ENCODE measurements around the gene IFT88.

DNA sequence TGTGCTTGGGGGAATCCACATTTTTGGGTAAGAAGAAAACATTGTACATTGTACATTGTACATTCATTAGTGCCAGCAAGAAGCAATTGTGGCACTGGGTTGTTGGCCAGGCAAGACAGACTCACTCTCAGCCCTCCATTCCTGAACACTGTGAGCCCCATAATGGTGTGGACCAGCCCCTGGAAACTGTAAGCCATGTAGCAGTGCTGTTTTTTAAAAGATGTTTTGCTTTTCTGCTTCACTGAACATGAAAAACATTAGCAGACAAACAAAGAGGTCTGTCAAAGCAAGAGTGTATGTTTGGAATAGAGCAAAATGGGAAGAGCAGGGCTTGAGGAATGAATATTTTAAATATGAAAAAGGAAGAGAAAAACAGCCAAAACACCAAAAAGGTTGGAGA, 97.4 kb downstream of the IFT88 start:
- TF ChIP-seq, protein P1, sequence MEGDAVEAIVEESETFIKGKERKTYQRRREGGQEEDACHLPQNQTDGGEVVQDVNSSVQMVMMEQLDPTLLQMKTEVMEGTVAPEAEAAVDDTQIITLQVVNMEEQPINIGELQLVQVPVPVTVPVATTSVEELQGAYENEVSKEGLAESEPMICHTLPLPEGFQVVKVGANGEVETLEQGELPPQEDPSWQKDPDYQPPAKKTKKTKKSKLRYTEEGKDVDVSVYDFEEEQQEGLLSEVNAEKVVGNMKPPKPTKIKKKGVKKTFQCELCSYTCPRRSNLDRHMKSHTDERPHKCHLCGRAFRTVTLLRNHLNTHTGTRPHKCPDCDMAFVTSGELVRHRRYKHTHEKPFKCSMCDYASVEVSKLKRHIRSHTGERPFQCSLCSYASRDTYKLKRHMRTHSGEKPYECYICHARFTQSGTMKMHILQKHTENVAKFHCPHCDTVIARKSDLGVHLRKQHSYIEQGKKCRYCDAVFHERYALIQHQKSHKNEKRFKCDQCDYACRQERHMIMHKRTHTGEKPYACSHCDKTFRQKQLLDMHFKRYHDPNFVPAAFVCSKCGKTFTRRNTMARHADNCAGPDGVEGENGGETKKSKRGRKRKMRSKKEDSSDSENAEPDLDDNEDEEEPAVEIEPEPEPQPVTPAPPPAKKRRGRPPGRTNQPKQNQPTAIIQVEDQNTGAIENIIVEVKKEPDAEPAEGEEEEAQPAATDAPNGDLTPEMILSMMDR (conservative IDR thresholded peaks at IDR 0.05 in 1 of 2, IDR thresholded peaks at IDR 0.05 in 1 of 2; ENCODE audit: low read depth in 1 of 2, low read length in 2 of 2) = no peak
- no peak for TF ChIP-seq EZH2 (IDR thresholded peaks at IDR 0.05; ENCODE audit: low read length, missing control alignments)

Data from fibroblast of lung (primary cell).